ENCODE measurements around the gene CBY1.

The CBY1 gene

DNA sequence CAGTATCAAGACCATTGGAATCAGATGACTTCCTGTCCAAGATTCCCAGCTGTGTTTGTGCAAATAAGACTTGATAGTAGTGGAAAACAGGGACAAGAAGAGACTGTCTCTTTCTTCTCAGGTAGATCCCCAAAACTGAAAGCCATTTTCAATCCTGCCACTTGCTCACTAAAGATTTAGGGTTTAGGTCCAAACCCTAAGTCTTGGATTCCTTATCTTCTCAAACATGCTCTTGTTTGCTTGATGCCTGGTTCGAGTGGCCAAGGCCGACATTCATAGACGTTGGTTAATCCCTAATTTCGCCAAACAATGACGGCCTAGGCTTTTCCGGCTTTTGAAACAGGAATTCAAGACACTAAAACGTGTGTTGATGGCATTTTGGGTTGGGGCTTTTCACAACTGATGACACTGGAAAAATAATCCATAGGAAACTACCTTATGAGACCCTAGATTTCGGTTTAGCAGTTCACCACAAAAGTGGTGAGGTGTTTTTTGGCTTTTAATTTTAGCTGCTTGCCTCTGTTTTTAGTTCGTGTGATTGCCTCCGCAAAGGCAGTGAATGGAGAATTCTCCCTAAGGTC lies 48.3 kb downstream of the CBY1 start:
- no peak for DNase-seq

DNA sequence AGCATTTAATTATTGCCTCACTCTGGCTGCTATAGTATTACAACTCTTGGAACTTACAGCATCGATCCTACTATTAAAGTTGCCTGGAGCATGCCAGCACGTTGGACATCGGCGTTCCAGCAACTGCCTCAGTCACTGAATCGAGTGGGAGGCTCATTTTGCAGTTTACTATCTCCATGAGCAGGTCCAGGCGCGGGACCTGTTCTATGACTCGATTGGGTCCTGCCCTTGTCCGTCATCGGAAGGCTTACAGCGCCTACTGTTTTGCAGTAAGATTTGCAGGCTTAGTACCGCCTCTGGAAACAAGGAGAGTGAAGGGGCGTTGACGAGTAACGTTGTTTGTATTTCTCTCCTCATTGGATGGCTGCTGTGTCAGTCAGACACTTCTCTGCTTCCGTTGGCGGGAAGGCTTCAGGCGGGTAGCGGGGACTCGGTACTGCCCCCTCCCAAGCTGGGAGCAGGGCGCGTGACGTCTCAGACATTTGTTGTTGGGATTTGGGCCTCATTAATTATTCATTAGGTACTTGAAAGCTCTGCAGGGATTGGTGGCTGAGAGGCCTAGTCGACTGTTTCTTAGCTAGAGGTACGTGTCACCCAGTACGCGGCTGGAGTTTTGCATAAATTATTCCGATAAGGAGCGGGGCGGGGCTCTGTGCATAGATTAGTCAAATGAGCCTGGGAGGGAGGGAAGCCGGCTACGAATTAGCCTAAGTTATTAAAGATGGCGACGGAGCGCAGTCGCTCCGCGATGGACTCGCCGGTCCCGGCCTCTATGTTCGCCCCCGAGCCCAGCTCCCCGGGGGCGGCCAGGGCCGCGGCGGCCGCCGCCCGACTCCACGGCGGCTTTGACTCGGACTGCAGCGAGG lies 49.0 kb downstream of the CBY1 start, which contains the start of gene GTPBP1:
Gene GTPBP1 (plus strand): TSS at position 710 of the 866 bp plus-strand sequence. CDS start 12 bp downstream, at position 722.
- DNase-seq: peak; percentile 95

DNA sequence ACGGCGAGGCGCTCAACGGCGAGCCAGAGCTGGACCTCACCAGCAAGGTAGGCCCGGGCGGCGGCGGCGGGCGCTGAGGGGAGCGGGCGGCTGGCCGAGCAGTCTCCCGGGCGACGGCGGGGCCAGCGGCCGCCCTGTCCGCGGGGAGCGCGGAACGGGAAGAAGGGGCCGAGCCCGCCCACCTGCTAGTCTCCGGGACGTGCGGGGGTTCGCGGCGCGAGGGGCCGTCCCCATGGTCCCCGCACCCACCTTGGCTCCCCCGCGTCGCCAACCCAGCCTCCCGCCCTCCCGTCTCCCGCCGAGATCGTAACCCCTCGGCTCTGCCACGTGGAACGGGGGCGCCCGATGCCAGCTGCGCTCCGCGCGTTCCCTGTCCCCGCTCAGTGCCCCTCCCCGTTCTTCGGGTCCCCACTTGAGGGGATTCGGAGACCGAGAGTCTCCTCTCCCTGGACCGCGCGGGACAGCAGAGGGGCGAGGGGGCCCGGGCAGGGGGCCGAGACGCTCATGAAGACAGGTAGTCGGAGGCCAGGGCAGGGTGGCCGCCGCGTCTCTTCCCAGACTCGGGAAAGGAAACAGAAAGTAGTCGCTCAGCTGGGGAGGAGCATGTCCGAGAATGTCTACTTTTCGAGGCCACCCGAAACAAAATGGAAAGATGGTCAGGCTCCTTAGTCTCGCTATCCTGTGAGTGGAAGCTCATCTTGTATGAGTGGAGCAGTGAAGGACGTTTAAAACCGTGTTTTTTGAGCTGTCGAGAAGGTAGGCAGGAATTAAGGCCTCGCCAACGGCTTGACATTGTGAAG lies 49.9 kb downstream of the CBY1 start:
- DNase-seq: peak; percentile 42

- no peak for DNase-seq
Measured at GRCh38 chr22:38706901-38707195, 50.4 kb downstream of the CBY1 start.

GRCh38 chr22:38707346-38707745 lies 50.9 kb downstream of the CBY1 start:
- DNase-seq: no peak

GRCh38 chr22:38707984-38708383 lies 51.5 kb downstream of the CBY1 start:
- no peak for DNase-seq

GRCh38 chr22:38709306-38709705 lies 52.9 kb downstream of the CBY1 start:
- DNase-seq: no peak

- DNase-seq: no peak
Measured at GRCh38 chr22:38710351-38710750, 53.9 kb downstream of the CBY1 start.

- DNase-seq: no peak
Measured at GRCh38 chr22:38710866-38711265, 54.4 kb downstream of the CBY1 start.

DNA sequence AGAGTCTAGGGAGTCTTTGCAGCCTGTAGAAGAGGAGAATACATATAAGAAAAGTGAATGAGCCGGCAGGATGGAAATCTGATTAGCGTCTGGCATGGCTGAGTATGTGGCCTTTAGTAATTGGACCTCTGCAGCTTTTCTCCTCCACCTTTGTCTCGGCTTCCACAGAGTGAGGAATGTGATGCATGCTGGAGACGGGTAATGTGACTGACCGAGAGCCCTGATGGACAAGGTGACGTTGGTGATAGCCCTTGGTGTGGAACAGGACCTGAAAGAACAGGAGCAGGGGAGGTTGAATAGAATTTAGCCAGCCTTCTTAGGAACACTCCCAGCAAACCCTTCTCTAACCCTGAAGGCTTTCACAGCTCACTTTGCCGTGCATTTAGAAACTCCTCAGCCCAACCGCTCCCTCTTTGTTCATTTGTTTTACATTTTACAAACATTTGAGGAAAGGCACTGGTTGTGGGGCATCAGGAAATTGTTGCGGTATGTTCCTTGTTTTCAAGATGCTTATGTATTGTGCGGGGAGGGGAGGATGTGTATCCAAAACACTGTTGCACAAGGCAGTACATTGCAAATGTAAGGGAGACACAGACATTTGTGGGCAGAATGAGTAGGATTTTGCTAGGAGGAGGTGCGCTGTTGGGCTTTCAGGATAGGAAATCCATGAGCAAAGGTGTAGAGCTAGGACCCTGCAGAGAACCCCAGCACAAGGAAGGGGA lies 56.2 kb downstream of the CBY1 start:
- no peak for DNase-seq

DNA sequence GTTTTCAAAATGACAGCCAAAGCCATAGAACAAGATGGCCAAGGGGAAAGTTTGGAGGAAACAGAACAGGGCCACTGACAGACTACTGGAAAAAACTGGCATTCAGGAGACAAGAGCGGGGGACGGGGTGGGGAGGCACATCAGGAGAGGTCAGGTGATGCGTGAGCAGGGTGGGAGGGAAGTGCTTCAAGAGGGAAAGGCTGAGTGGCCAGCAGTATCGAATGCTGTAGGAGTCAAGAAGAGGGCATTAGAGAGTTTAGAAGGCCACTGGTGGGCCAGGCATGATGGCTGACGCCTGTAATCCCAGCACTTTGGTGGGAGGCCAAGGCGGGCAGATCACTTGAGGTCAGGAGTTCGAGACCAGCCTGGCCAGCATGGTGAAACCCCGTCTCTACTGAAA lies 57.5 kb downstream of the CBY1 start:
- no peak for DNase-seq

DNA sequence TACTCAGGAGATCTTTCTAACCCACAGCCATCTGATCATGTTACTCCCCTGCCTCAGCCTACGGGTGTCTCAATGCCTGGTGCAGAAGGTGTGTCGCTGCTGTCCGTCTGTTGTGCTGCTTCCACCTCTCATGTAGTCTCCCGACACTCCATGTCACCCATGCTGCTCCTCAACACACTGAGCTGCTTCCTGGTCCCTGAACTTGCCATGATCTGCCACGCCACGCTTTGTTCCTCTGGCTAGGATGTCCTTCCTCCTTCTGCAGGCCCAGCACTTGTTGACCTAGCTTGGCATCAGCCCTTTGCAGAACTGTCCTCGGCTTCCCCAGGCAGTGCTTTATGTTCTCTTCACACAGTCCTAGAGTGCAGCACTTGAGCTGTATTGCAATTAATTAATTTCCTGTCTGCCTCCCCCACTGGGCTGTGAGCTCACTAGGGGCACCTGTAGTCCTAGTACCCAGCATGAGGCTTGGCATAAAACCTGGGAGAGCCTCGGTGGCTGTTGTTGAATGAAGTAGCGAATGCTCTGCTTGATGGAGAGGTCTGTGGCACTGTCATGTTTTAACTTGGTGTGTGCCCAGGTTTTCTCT lies 58.8 kb downstream of the CBY1 start:
- DNase-seq: no peak

GRCh38 chr22:38715852-38716251 lies 59.4 kb downstream of the CBY1 start:
- DNase-seq: no peak

GRCh38 chr22:38716271-38716670 lies 59.8 kb downstream of the CBY1 start:
- no peak for DNase-seq

DNA sequence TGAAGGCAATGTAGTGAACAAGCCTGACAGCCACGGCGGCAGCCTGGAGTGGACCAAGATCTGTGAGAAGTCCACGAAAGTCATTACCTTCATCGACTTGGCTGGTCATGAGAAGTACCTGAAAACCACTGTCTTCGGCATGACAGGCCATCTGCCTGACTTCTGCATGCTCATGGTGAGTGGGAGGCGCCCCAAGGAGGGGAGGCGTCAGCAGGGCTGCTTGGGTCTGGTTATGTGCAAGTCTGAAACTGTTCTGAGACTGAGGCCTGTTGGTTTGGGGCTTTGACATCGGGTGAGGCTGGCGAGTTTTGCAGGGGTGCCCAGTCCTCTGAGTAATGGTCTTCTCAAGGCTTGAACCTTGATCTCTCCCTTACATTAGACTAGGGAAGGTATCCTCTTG lies 60.4 kb downstream of the CBY1 start:
- no peak for DNase-seq

DNA sequence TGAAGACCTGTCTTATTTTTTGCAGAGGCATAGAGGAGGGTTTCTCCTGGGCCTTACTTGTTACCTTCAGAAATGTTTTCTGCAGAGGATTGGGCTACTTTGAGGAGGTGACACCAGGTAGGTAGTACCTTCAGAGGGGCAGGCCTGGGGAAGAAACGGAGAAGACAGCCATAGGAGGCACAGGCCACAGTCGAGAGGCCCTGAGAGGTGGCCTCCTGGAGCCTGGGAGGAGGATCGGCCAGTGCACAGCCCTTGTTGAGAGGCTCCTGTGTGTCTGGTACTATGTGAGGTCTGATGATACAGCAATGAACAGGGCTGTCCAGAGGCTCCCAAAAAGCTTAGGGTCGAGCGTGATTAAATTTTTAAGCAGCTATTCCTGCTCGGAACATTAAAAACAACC lies 60.8 kb downstream of the CBY1 start:
- no peak for DNase-seq

- no peak for DNase-seq
Measured at GRCh38 chr22:38718414-38718813, 62.0 kb downstream of the CBY1 start.

DNA sequence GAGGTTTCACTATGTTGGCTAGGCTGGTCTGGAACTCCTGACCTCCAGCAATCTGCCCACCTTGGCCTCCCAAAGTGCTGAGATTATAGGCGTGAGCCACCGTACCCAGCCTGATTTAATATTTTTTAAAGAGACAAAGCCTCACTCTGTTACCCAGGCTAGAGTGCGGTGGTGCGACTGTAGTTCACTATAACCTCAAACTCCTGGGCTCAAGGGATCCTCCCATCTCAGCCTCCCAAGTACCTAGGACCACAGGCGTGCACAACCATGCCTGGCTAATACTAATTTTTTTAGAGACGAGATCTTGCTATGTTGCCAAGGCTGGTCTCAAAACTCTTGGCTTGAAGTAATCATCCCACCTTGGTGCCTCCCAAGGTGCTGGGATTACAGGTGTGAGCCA lies 62.8 kb downstream of the CBY1 start:
- no peak for DNase-seq

DNA sequence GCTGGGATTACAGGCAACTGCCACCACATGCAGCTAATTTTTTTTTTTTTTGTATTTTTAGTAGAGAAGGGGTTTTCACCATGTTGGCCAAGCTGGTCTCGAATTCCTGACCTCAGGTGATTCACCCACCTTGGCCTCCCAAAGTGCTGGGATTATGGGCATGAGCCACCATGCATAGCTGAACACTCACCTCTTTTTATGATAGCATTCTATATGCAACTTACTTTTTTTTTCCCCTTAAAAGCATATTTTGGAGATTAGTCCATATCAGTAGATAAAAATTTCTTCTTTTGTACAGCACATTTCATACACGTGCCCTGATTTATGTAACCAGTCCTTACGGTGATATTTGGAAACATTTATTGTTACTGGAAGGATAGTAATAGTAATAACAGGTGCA lies 63.9 kb downstream of the CBY1 start:
- no peak for DNase-seq

GRCh38 chr22:38721551-38721950 lies 65.1 kb downstream of the CBY1 start:
- DNase-seq: no peak

Data from NK-92 treated with Interleukin-12 subunit alpha and Interleukin-12 subunit beta, amount 100 ng/mL, for 24 hours (cell line).